RWPE1 (cell line): ENCODE results near the gene LRRC42.
"Not testable (repeated sequence)": the region's sequence is repeated elsewhere in the genome, so short reads cannot be mapped to it uniquely, and the experiment has no call there.

ENCODE experiments used
- CTCF ChIA-PET: fragments of 350-600 bp; sonication (Branson Sonifier 250); formaldehyde crosslinking; extraction: SDS; loops from one replicate; lab custom pipeline; 2021; lab: Yijun Ruan, JAX
- POLR2A ChIA-PET: fragments of 400-600 bp; formaldehyde crosslinking; extraction: SDS; loops from one replicate; lab custom pipeline; 2020; ENCODE audit warnings: antibody characterized with exemption; ENCODE audit not compliant: low non-redundant PET; lab: Yijun Ruan, JAX
- DNase-seq: peaks from one replicate; pipeline ENCODE4 v3.0.0; 2012; ENCODE audit warnings: low spot score
- H3K27ac ChIP-seq: fragments of 450-650 bp; 2 replicates; pipeline ENCODE4 v1.5.1; 2017
- TF ChIP-seq, protein P1 (sequence below): fragments of 450-650 bp; conservative IDR thresholded peaks from 2 replicates; pipeline ENCODE4 v1.5.1; 2017; ENCODE audit warnings: low read depth, mild to moderate bottlenecking

The LRRC42 gene

DNA sequence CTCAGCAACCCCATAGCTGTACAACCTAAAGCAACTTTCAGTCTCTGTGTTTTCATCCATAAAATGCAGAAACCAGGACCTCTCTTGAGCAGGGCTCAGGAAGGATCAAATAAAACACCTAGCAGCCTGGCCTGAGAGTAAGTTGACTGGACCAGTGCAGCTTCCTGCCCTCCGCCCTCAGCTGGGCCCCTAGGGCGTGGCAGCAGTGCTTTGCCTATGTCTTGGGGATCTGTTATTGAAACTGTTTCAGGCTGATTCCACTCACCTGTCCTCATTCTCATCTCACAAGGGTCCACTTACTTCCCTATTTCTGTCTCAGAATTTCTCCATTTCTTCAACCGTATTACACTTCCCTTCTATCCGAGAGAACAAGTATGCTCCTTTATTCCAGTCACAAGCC lies 17.3 kb downstream of the LRRC42 start:
- TF ChIP-seq, protein P1, sequence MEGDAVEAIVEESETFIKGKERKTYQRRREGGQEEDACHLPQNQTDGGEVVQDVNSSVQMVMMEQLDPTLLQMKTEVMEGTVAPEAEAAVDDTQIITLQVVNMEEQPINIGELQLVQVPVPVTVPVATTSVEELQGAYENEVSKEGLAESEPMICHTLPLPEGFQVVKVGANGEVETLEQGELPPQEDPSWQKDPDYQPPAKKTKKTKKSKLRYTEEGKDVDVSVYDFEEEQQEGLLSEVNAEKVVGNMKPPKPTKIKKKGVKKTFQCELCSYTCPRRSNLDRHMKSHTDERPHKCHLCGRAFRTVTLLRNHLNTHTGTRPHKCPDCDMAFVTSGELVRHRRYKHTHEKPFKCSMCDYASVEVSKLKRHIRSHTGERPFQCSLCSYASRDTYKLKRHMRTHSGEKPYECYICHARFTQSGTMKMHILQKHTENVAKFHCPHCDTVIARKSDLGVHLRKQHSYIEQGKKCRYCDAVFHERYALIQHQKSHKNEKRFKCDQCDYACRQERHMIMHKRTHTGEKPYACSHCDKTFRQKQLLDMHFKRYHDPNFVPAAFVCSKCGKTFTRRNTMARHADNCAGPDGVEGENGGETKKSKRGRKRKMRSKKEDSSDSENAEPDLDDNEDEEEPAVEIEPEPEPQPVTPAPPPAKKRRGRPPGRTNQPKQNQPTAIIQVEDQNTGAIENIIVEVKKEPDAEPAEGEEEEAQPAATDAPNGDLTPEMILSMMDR, result no peak
- DNase-seq, result no peak
- CTCF ChIA-PET, result no interaction called here
- H3K27ac ChIP-seq, result 0 out of 2 replicates have a peak overlapping the region, but pooled peaks have one; percentile 15
- POLR2A ChIA-PET, result no interaction called here

GRCh38 chr1:53964109-53964508 lies 18.0 kb downstream of the LRRC42 start:
- DNase-seq, result no peak
- TF ChIP-seq, protein P1, result no peak
- ChIA-PET POLR2A (no interaction called here), CTCF (interaction anchor here (1.1 kb wide), 1 partner anchor 86 kb away, joined by 4 read pairs; no protein-coding TSS in a partner anchor)
- H3K27ac ChIP-seq, result no peak overlapping the region

DNA sequence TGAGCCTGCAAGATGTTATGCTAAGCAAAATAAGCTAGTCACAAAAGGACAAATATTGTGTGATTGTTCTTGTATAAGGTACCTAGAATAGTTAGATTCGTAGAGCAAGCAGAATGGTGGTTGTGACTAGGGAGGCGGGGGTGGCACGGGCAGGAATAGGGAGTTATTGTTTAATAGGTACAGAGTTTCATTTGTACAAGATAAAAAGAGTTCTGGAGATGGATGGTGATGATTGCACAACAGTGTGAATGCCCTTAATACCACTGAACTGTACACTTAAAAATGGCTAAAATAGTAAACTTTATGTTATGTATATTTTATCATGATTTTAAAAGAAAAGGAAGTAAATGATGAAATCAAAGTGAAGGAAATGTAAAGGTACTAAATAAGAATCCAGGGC lies 20.6 kb downstream of the LRRC42 start:
- ChIA-PET POLR2A (no interaction called here), CTCF (no interaction called here)
- TF ChIP-seq, protein P1, result no peak

DNA sequence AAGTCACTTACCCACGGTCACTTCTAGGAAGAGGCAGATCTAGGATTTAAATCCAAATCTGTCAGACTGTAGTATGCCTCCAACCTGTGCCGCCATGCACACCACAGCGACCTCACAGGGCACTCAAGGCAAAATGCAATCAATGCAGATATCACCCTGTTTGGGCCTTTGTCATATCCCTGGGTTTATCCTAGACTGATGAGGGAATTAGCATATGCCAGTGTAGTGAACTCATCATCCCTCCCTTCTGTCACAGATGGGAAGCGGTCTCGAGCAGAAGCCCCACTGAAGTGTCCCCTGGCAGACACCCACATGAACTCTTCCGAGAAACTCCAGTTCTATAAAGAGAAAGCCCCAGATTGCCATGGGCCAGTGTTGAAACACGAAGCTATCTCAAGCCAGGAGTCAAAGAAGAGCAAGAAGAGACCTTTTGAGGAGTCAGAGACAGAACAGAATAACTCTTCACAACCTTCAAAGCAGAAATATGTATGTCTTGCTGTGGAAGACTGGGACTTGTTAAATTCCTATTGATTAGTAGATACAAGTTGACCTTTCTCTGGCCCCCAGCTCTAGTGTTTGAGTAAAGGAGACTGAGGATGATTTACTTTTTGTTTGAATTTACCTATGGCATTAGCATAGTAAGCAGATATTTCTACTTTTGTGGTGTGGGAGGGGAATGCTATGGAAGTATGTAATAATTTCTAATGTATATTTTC lies 21.4 kb downstream of the LRRC42 start:
- no peak for DNase-seq
- ChIA-PET POLR2A (no interaction called here), CTCF (no interaction called here)
- H3K27ac ChIP-seq, result no peak overlapping the region
- TF ChIP-seq, protein P1, result no peak

More for the DNA sequence above, 20.6 kb downstream of the LRRC42 start:
- H3K27ac ChIP-seq, result no peak overlapping the region
- no peak for DNase-seq

- POLR2A ChIA-PET, result no interaction called here
- no peak overlapping the region for H3K27ac ChIP-seq
- no peak for DNase-seq
- TF ChIP-seq, protein P1, result no peak
- CTCF ChIA-PET, result interaction anchor here (0.8 kb wide), 1 partner anchor 112 kb away, joined by 3 read pairs; no protein-coding TSS in a partner anchor
These were observed 22.0 kb downstream of the LRRC42 start for GRCh38 chr1:53968125-53968513.

DNA sequence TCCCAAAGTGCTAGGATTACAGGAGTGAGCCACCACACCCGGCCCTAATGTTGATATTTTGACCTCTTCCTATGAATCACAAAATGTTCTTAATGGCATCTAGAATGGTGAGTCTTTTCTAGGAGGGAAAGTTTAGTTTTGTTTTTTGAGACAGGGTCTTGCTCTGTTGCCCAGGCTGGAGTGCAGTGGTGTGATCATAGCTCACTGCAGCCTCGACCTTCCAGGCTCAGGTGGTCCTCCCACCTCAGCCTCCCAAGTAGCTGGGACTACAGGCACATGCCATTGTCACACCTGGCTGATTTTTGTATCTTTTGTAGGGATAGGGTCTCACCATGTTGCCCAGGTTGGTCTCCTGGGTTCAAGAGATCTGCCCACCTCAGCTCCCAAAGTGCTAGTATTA lies 23.2 kb downstream of the LRRC42 start:
- DNase-seq, POLR2A ChIA-PET, H3K27ac ChIP-seq: not testable (repeated sequence)
- CTCF ChIA-PET, result interaction anchor here (0.6 to 0.9 kb wide), 3 partner anchors 10 to 108 kb away, joined by 3 to 6 read pairs (median 3); no protein-coding TSS in a partner anchor

DNA sequence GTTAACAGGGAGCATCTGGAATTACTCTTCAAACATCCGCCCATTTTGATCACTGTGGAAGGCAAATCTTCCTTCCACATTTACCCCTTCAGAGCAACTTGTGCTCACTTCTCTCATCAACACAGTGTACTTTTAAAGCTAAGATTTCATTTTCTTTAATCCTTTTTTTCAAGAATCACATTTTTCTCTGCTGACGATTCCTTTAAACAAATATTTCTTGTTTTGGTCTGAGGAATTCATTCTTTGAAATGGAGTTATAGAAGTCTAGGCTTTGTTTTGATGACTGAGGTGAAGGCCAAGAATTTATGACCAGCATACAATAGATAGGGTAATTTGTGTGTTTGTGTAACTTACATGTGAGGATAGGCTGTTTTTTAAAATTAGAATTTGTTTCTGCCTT lies 25.6 kb downstream of the LRRC42 start:
- TF ChIP-seq, protein P1, result no peak
- ChIA-PET POLR2A (no interaction called here), CTCF (no interaction called here)
- no peak for DNase-seq
- H3K27ac ChIP-seq, result no peak overlapping the region
